Lung microvascular endothelial cell (primary cell): ENCODE measurements around the gene ABHD14A. TPM values are rescaled to one million over a fixed set of nuclear protein-coding genes. Genes with fewer than 3 reads are reported as not detected.

Source experiments
- DNase-seq, 2 donors: peaks; one replicate each; pipeline versions ENCODE4 v3.0.0 to v3.0.0-alpha.2; 2010; ENCODE audit warnings: low read depth in 2 of 2
- total RNA-seq: library from RNA; depleted of rRNA; stranded (reverse); fragments of >200 nt; gene quantifications from 2 replicates; pipeline ENCODE4 v1.2.1, GENCODE V29; 2014

ABHD14A gene
- total RNA-seq, 1 donor from 2014 or later = 3.4 TPM

DNA sequence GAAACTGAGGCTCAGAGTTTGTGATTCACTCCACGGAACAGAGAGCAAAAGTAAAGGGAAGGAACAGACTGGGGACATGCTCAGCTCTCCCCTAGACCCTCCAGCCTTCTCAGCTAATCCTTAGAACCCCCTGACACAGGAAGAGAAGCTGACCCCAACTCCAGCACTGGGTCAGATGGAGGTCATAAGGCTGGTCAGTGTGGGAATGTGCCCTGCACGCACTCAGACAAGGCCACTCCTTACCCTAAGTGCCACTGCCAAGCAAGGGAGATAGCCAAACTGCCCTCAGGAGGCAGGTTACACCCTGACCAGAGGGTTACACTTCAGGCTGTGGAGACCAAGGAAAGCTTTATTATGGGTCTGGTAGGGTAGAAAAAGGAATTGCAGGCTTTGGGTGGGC, 19.7 kb downstream of the ABHD14A start:
- DNase-seq = no peak

DNA sequence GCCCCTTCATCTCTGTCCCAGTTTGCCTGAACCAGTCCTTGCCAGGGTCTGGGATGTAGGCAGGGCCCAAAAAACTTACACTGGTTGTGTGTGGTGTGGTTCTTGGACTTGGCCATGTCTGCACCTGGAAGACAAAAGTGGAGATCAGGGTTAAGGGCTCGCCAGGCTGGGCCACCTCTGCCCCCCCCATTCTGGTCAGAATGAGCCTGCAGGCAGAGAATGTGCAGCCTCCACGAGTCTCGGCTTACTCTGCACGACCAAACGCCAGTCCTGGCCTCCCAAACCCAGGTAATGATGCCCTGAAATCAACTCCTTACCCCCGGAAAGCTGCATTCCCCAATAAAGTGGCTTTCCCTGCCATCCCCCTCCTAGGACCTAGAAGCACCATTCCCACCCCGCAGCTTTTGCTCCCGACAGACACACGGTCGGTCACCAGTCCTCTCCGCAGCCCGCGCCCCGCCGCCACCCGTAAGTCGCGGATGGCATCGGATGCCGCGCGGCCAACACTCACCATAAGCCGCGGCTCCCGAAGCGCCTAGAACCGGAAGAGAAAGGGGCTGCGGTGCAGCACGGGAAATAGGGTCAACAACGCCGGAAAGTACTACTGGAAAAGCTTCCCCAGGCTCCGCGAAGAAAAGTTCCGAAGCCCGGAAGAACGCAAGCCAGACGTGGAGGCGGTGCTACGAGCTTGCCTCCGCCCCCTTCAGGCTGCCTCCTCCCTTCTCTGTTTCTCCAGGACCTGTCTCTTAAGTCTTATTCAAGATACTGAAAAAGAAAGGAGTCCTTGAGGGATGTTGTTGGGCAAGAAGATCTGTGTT, 20.7 kb downstream of the ABHD14A start, which contains the start of gene RPL29:
Gene RPL29 (minus strand): TSS at position 550 of the 818 bp plus-strand sequence. CDS start 434 bp downstream, at position 116.
- DNase-seq = peak; percentile 95 to 97

DNA sequence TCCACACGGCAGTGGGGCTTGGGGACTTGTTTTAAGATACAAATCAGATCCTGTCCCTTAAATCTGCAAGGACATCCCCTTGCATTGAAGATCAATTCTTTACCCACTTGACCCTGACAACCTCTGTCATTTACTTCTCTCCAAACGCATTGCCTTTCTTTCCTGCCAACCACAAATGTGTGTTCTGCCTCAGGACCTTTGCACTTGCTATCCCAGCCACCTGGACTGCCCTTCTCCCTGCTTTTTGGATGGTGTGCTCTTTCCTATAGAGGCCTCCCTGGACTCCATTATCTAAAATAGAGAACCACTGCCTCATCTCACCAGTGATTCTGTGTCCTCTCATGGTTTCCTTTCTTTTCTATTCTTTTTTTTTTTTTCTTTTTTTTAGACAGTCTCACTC, 22.3 kb downstream of the ABHD14A start:
- DNase-seq = no peak

DNA sequence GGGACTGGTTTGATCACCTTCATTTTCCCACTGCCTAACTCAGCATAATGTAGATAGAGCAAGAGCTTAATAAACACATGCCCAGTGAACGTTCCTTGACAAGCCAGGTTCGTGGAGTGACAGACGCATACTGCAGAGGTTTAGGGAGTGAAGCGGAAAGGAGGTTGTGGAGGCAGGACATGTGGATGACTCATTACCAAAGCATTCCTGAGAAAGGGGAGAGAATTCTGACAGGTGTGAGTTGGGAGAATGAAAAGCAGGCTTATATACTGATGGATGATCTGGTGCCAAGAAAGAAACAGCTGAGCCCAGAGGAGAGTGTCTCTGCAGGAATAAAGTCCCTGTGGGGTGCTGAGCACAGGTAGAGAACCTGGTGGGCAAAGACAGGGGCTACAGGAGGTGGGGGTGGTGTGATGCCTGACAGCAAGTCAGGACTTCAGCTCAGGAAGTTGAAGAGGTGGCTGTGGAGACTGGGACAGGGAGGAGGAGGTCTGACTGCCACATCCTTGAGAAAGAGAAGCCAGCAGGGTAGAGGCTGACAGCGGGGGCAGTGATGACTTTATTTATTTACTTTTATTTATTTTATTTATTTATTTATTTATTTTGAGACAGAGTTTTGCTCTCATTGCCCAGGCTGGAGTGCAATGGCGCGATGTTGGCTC, 23.2 kb downstream of the ABHD14A start:
- DNase-seq = no peak

DNA sequence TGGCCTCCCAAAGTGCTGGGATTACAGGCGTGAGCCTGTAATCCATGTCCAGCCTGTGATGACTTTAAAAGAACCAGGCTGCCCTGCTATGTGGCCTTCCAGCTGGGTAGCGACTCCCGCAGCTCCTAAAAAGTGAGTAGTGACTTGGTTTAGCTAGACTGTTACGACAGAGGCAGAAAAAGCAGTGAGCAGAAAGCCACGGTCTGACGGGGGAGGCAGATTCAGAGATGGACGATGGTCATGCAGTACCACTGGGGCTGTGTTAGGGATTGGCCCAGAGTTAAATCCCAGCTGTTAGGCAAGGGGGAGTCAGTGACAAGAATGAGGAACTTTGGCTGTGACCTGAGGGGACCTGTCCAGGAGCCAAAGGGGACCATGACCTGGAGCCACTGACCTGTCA, 23.9 kb downstream of the ABHD14A start:
- no peak for DNase-seq

DNA sequence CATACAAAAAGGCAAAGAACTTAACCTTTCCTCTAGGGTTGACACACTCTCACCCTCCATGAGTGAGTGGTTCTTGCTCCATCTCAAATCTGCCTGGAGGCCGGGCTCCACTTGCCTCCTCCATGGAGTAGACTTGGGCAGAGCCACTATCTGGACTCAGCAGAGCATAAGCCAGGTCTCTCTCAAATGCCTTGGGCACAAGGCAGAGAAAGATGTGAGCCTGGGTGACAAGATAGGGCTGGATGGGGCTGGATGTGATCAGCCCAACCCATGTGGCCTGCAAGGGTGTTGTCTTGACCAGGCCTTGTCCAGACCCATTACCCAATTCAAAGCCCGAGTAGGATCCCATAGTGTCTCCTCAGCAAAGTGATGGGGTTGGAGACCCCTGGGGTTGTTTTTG, 25.0 kb downstream of the ABHD14A start:
- DNase-seq = no peak

DNA sequence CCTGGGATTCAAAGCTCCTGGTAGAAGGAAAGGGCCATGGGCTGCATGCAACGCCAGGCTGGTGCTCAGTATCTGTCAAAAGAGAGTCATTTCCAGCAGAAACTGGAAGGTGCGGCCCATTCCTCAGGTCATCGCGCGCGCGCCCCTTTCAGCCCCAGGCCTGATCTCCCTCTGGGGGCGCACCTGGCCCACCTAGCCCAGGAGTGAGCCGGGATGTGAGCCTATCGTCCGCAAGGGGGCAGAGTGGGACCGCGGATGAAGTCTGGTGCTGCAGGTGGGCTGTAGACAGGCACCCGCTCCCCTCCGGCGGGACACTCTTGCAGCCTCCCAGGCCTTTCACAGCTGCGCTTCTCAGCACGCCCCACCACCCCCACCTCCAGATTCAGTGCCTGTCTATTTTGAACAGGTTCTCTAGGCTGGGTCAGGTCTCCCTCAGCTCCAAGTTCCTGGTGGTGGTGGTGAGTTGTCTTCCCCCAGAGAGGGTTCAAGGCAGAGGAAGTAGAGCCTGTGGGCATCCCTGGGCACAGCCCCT, 26.6 kb downstream of the ABHD14A start:
- DNase-seq = peak; percentile 65 to 84

DNA sequence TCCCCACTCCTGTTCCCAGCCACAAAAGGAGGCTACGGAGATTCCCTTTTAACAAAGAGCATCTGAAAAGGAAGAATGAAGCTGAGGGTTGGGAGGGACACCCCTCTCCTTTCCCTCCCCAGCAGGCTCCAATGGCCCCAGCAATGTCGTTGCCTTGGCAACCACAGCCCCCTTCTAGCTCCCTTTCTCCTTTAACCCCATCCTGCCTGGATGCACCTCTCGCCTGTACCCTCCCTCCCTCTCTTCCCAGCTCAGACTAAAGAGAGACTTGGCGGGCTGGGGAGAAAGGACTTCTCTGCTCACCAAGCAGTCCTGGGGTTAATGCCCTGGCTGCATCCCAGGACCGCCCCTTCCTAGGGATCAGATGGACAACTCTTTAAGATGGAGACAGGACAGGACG, 27.9 kb downstream of the ABHD14A start:
- DNase-seq = no peak

DNA sequence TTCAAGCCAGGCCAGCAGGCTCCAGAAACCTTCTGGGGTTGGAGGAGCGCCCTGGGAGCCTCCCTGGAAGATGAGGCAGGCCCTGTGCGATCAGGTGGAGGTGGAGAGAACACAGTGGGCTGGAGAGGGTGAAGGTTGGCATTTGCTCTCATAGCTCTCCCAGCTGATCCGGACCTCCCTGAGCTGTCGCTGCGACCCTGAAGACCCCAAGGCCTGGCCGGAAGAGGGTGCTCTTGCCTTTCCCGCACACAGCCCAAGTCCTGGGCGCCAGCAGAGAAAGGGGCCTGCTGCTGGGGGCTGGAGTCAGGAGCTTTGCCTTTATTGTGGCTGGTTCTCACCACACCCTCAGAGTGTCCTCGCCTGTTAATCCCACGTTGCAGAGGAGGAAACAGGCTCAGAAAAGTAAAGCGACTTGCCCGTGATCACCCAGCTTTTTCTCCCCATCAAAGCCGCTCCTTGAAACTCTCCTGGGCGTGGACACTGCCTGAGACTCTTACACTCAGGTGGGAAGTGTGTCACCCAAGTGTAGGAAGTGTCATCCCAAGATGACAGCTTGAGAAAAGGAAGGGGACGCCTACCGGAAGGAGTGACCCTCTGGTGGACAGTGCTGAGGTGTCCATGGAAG, 29.4 kb downstream of the ABHD14A start:
- DNase-seq = peak in 1 of 2 donors; percentile 57

DNA sequence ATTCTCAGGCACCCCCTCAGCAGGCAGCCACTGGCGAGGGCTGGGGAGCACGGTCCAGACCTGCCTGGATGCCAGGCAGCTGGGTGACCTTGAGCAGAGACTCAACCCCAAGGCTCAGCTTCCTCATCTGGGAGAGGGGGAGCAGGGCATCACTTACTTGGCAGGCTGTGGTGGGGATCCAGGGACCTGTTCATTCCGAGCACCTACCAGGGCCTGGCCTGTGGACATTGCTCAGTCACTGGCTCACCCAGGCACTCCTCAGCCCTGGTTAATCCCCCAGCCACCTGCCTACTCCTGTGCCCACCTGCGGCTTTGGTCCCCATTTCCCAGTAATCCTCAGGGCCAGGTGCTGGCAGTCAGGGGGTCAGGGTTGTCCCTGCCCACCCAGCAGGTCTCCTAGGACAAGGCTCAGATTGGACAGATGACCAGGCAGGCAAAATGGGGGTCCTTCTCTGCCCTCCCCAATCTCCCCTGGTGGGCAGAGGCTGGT, 30.1 kb downstream of the ABHD14A start:
- no peak for DNase-seq

DNA sequence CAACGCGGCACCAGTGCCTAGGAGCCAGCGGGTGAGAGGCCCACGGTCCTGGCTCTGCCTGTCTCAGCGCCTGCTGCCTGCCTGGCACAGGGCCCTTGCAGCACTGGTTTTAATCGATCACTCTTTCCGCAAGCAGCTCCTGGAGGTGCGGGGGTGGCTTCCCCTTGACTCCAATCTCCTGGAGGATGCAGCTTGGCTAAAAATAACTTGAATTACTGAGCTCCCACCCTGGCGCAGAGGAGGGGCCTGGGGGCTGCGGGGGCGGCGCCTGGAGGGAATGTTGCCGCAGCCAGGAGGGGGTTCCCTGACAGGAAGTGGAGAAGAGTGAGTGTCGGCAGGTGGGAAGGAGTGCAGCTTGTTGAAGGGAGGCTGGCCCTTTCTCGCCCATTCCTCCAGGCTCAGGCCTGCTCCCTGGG, 30.7 kb downstream of the ABHD14A start:
- DNase-seq = peak in 1 of 2 donors; percentile 45

DNA sequence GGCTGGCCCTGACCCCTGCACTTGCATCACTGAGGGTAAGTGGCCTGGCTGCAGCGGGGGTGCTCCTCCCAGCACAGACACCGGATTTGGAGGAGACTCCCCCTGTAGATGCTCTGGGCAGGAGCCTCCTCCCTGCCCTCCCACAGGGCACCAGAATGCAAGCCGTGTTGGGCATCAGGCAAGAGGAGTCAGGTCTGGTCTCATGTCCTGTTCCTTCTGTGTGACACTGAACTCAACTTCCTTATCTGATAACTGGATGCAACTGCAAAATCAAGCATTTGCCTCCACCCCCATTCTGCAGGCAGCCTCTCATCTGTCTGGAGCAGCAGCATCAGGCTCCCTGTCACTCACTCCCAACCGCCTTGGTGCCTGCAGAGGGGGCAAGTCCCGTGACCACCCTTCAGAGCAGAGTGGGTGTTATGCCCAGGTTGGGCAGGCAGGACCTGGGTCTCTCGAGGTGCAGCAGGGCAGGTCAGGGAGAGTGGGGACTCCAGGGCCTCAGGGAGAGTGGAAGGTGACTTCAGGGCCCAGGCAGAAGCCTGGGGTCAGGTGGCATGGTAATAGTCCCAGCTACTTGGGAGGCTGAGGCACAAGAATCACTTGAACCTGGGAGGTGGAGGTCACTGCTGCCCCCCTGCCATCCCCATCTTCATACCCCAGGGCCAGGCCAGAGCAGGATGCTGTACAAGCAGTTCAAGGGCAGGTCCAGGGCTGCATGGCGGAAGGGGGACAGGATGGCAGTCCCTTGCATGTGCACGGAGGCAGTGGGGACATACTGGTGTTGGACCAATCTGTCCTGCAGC, 31.4 kb downstream of the ABHD14A start:
- DNase-seq = no peak

DNA sequence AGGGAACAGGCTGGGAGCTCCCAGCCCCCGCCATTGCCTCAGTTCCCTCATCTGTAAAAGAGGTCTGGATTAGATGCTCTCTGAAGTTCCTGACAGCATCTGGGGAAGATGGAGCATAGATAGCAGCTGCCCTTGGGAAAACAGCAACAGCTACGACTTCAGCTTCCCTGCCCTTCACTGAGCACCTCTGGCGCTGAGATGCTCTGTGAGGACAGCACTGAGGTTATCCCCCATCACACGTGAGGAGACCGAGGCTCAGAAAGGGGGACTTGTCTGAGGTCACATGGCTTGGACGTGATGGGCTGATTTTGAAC, 31.9 kb downstream of the ABHD14A start:
- no peak for DNase-seq

DNA sequence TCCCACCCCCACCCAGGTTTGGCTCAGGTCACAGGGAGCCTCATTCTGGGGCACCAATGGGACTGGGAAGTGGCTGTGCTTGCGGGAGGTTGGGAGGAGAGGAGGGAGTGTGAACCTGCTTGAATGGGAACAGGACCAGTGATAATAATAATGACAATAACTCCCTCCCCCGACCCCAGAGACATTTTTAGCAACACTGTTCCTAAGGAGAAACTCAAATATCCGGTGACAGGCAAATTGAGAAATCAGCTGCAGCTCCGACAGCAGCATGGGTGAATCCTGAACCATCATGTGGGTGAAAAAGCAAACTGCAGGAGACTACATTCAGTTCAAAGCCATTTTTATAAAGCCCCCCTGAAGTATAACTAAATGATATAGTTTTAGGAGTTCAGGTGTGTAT, 32.4 kb downstream of the ABHD14A start:
- DNase-seq = no peak

DNA sequence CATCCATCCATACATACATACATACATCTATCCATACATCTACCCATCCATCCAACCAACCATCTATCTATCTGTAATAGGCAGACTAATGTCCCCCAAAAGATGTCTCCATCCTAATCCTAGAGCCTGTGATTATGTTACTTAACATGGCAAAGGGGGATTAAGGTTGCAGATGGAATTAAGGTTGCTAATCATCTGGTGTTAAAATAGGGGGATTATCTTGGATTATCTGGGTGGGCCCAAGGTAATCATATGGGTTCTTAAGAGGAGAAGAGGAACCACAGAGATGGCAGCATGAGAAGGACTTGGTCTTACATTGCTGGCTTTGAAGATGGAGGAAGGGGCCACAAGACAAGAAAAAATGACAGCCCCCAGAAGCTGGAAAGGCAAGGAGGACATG, 35.6 kb downstream of the ABHD14A start:
- no peak for DNase-seq

DNA sequence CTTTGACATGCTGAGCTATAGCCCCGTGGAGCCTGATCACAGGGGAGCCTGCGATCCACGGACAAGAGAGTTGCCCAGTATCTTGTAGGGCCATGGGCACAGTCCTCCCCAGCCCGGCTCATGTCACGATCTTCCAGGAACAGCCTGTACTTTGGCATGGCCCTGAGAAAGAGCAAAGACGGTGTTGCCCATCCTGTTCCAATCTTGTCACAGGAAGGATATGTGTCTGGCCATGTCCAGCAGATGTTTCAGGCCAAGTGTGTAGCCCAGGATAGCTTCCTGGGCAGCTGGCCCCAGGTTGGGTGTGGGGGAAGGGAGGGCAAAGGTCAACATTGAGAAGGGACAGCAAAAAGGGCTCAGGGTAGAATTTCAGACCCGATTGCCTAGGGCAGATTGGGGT, 37.8 kb downstream of the ABHD14A start:
- DNase-seq = peak in 1 of 2 donors; percentile 42

DNA sequence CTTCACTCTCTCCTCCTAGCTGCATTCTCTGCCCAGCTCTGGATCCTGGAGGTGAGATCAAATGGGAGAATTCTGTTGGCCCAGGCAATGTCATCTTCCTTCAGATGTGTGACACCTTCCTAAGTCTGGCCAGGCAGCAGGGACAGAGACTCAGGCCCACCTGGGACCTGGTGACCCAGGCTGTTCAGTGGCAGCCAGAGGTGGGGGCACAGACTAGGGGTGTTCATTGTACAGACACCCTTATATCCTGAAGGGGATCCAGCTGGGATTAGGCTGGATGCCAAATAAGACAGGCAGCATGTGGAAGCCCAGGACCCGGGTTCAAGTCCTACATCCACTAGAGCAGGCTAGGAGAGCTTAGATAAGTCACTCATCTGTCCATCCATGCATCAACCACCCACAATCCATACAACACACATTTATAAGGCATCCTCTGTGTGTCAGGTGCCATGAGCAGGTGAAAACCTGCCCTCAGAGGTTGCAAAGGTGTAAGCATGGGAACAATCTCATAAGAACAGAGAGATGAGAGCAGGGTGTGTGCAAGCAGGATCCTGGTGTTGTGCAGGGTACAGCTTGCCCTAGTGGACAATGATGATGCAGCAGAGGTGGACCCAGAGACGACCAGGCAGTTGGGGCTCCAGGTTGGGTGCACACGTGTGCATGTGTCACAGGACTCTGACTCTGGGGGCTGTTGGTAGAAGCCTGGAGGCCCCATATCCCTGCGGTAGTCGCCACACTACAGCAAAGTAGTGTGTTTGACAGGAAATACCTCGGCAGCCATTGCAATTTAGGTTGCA, 39.1 kb downstream of the ABHD14A start:
- no peak for DNase-seq

DNA sequence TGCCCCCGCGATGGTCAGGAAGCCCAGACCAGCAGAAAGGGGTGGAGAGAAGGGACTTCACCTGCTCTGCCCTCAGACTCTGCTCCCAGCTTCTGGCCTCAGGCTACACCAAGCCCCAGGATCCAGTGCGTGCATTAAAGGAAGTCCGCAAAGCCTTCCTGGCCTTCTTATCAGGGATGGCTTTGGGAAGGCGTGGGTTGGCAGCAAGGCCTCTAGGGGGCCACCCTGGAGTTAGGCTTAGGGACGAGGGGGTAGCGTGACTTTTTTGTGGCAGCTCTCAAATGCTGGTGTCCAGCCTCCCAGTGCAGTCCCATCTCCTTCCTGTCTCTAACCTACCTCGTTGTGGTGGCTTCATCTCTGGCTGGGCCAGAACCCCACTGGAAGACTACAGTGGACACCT, 39.7 kb downstream of the ABHD14A start:
- peak; percentile 24 to 33 for DNase-seq

DNA sequence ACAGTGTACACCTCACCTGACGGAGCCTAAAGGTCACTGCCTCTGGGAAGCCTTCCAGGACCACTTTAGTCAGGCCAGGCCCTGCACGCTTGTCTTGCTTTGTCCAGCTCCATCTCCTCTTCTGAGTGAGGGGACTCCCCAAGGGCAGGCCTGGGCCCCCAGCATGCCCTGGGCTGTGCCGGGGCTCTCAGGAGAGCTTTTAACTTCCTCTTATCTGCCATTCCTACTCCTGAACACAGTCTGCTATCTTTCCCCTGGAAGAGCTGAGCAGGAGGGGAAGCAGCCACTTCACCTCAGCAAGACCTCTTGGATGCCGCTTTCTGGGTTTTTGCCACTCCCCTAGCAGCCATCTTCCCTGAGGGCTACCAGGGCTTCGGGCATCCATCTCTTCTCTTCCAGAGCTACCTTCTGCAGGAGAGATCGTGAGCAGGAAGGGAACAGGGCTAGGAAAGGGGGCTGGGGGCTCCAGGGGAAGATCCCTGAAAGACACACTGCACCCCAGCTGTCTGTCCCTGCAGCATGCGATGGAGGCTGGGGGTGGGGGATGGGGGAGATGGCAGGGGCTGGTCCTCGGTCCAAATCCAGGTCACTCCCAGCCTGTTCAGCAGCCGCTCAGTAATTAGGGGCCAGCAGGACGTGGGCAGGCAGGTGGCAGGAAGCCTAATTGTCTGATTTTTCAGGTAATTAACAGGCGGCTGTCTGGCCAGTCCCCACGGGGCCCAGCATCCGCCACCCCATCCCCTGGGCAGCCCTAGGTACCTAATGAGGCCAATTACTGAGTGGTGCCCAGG, 40.8 kb downstream of the ABHD14A start:
- DNase-seq = no peak

DNA sequence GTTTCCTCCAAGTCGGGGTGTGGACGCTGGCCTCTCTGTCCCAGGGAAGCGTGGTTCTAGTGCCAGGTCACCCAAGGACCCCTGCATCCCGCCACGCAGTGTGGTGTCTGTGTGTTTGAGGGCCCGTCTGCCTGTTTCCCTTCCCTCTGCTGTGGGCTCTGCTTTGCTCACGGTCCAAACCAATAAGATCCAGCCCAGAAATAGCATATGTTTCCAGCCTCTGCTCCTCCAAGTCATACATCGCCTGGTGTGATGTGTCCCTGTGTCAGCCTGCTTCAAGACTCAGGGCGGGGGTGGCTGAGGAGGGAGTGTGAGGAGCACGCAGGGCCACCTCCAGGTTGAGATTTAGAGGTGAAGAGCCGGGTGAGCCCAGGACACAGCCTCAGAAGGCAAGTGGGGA, 42.7 kb downstream of the ABHD14A start:
- DNase-seq = no peak
